ENCODE results near the gene TGM4.

DNA sequence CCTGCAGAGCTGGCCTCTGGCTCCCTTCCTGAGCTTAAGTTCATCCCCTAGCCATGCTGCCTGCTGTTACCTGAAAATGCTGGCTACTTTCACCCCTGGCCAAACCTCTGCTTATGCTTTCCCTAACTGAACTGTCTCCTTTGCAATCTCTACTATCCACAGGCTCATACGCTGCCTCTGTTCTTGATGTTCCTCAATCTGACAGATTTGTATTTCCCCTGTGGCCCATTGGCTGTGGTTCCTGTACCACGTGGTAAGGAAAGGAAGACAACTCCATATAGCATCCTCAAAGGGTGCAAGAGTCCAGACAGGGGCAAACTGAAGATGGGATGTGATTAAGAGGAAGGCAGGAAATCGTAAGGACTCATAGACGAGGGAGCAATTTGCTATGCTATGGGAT lies 33.2 kb downstream of the TGM4 start:
- TF ChIP-seq, protein P1, sequence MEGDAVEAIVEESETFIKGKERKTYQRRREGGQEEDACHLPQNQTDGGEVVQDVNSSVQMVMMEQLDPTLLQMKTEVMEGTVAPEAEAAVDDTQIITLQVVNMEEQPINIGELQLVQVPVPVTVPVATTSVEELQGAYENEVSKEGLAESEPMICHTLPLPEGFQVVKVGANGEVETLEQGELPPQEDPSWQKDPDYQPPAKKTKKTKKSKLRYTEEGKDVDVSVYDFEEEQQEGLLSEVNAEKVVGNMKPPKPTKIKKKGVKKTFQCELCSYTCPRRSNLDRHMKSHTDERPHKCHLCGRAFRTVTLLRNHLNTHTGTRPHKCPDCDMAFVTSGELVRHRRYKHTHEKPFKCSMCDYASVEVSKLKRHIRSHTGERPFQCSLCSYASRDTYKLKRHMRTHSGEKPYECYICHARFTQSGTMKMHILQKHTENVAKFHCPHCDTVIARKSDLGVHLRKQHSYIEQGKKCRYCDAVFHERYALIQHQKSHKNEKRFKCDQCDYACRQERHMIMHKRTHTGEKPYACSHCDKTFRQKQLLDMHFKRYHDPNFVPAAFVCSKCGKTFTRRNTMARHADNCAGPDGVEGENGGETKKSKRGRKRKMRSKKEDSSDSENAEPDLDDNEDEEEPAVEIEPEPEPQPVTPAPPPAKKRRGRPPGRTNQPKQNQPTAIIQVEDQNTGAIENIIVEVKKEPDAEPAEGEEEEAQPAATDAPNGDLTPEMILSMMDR (IDR thresholded peaks at IDR 0.05), result no peak
- TF ChIP-seq POLR2A (IDR thresholded peaks at IDR 0.05), result no peak

All from uterus (tissue), 2 donors.